ENCODE data around the gene CLEC4D.
"Not testable (repeated sequence)": the region's sequence is repeated elsewhere in the genome, so short reads cannot be mapped to it uniquely, and the experiment has no call there.

Gene CLEC4D

GRCh38 chr12:8527250-8528130 lies 14.2 kb downstream of the CLEC4D start:
- no peak for DNase-seq (ENCODE audit: extremely low read depth in 1 of 2, low read depth in 1 of 2)

GRCh38 chr12:8532045-8532444 lies 18.7 kb downstream of the CLEC4D start:
- no peak for DNase-seq (ENCODE audit: extremely low read depth in 1 of 2, low read depth in 1 of 2)

DNA sequence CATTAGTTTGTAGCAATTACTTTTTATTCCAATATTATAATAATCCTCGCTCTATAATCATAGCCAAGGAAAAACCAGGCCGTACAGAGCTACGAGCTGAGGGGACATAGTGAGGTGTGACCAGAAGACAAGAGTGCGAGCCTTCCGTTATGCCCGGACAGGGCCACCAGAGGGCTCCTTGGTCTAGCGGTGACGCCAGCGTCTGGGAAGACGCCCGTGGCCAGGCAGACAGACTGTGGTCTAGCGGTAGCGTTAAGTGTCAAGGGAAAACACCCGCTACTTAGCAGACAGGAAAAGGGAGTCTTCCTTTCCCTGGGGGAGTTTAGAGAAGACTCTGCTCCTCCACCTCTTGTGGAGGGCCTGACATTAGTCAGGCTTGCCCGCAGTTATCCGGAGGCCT lies 24.5 kb downstream of the CLEC4D start:
- DNase-seq (ENCODE audit: extremely low read depth in 1 of 2, low read depth in 1 of 2), result not testable (repeated sequence)

DNA sequence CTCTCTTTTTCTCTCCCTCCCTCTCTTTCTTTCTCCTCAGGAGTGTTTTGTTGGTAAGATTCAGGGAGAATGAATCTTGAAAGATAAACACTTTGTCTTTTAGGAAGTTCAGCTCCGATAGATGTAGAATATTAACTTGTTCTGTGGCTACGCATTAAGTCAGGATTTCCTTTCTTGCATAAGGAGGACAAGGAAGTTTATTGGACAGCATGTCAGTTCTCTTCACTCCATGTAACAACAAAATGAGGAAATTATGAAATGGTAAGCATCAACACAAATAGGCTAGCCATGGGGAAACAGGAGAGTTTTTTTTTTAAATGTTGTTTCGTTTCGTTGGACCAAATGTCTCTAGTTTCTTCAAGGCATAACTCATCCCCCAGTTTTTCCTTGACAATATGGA lies 27.5 kb downstream of the CLEC4D start, which contains the start of gene CLEC4E:
CLEC4E (minus strand) TSS at position 75 of the 400 bp plus-strand sequence. CDS start 108 bp downstream, outside the sequence.
- not testable (repeated sequence) for DNase-seq (ENCODE audit: extremely low read depth in 1 of 2, low read depth in 1 of 2)

DNA sequence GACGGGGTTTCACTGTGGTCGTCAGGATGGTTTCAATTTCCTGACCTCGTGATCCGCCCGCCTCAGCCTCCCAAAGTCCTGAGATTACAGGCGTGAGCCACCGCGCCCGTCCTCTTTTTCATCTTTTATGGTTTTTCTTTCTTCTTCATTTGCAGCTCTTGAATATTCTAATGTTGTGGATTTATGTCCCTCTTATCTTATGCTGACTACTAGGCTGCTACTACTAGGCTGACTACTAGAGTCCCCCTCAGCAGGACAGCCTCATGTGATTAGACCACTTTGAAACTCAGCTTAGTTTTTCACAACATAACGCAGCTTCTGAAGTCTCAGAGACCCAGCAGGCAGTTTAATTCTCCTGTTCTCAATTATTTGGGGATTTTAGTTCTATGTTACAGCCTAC lies 28.3 kb downstream of the CLEC4D start:
- no peak for DNase-seq (ENCODE audit: extremely low read depth in 1 of 2, low read depth in 1 of 2)

DNA sequence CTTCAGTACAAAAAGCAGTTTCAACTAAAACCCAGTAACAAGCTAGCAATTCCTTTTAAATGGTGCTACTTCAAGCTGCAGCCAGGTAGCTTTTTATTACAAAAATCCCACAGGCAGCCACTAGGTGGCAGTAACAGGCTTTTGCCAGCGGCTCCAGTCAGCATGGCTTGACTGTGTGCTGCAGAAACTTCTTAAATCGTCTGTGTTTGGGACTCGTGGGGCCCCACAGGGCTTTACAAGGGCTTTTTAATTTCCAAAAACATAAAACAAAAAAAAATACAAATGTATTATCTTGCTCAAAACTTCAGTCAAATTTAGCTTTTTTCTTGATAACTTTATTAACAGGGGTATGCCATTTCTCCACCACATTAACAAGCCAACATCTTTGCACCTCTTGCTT lies 31.0 kb downstream of the CLEC4D start:
- DNase-seq (ENCODE audit: extremely low read depth in 1 of 2, low read depth in 1 of 2), result peak; percentile 32 to 58

DNA sequence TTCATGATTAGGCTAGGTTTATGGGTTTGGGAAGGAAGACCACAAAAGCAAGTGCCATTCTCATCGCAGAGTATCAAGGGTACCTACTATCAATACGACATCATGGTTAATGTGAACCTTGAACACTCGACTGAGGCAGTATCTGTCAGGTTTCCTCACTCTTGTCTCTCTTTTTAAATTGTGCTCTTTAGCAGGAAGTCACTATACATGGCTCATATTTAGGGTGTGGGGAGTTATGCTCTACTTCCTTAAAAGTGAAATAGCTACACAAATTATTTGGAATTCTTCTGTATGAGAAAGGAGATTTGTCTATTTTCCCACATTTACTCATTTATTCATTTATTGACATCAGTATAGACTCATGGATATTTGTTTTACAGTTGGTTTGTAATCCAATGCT lies 33.3 kb downstream of the CLEC4D start:
- DNase-seq (ENCODE audit: extremely low read depth in 1 of 2, low read depth in 1 of 2), result no peak

GRCh38 chr12:8547645-8548044 lies 34.3 kb downstream of the CLEC4D start:
- no peak for DNase-seq (ENCODE audit: extremely low read depth in 1 of 2, low read depth in 1 of 2)

GRCh38 chr12:8548192-8548591 lies 34.9 kb downstream of the CLEC4D start:
- DNase-seq (ENCODE audit: extremely low read depth in 1 of 2, low read depth in 1 of 2), result no peak

DNA sequence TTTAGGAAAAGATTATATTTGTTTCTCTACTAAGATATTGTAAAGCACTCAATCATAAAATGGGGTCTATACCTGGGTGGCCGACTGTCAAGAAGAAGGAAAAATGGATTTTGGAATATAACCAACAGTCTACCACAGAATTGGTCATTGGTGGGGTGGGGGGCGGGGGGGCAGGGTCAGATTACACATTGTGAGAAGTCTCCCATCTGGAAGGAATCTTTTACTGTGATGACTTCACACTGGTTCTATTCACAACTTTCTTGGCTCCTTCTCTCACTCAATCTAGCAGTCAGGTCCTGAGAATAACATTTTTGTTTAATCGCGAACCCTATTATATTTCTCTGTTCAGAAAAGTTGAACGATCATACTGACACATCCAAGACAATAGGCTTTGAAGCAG lies 36.1 kb downstream of the CLEC4D start:
- DNase-seq (ENCODE audit: extremely low read depth in 1 of 2, low read depth in 1 of 2), result no peak

DNA sequence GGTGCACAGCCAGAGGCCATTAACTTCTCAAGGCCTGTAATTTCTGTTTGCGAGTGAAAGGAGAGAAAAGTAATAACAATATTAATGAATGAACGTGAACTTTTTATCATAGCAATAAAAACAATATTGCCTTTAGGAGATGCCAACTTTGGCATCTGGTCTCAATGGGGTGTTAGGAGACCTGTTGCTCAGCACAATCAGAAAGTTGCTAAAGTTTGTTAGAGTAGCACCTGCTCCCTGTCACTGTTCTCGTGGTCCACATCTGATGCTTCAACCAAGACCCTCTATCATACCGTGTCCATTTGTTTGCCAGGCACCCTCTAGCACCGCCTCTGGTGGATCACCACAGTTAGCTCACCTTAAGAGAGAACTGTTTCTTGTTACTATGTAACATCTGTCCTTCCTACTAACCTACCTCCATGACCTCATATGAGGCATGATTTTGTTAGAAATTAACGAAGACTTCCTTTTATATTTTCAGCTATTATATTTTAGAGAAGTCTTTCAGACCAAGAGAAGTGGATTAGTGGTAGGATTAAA lies 39.9 kb downstream of the CLEC4D start:
- no peak for DNase-seq (ENCODE audit: extremely low read depth in 1 of 2, low read depth in 1 of 2)

DNA sequence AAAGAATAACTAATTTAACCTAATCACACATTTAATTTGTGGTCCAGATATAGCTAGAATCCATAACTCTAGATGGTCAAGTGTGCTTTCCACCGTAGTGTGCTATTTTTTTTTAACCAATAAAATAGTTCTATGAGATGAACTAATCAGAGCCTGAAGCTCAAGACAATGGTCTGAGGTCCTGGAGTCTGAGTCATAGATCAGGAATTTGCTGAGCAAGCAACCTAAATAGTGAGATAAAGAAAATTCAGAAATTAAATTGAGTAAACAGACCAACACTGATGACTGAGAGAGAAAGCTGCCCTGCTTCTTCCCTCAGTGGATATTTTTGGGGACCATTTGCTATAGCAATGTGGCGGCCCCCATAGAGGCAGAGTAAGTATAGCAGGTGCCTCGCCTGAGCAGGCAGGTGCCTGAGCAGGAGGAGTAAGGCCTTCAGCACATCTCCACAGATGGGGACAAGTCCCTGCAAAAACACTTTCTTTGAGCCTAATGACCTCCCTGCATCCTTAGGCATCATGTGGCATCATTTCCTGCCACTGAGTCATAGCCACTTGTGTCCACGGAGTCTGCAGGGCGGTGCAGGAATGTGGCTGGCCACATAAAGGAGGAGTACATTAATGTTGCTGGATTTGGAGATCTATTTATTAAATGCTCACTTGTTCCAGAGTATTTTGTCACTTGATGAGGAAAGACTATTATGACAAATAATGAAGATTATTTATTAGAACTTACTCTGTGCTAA lies 41.3 kb downstream of the CLEC4D start:
- DNase-seq (ENCODE audit: extremely low read depth in 1 of 2, low read depth in 1 of 2), result no peak

DNA sequence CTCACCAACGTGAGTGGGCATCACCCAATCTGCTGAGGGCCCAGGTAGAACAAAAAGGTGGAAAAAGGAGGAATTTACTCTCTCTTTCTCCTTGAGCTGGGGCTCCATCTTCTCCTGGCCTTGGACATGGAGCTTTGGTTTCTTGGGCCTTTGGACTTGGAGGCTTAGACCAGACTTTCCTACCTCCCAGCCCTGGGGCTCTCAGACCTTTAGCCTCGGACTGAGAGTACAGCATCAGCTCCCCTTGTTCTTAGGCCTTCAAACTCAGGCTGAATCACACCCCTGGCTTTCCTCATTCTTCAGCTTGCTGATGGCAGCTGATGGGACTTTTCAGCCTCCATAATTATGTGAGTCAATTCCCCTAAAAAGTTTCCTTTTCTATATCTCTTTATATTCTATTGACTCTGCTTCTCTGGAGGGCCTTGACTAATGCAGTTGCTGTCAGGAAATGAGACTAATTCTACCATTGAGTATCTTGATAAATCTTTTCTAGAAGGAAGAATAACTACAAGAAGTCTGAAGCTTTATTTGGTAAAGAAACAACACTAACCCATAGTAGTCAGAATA lies 43.3 kb downstream of the CLEC4D start:
- no peak for DNase-seq (ENCODE audit: extremely low read depth in 1 of 2, low read depth in 1 of 2)

DNA sequence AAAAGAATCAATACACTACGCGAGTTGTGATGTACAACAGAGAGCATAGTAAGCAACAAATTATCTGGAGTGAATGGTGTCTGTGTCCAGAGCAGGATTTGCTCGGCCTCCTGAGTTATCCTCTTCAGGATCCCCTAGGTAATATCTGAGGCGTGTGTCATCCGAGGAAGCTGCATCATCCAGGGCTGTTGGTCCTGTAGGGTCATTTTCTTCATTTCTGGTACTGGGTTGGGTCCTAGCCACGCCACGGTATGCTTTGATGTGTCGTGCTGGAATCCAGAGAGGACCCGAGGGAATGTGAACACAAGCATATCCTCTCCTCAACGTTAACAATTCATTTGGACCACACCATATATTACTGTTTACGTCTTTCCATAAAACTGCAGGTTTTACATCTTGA lies 46.4 kb downstream of the CLEC4D start:
- DNase-seq (ENCODE audit: extremely low read depth in 1 of 2, low read depth in 1 of 2), result no peak

- no peak for DNase-seq (ENCODE audit: extremely low read depth in 1 of 2, low read depth in 1 of 2)
Measured at GRCh38 chr12:8561011-8561410, 47.7 kb downstream of the CLEC4D start.

DNA sequence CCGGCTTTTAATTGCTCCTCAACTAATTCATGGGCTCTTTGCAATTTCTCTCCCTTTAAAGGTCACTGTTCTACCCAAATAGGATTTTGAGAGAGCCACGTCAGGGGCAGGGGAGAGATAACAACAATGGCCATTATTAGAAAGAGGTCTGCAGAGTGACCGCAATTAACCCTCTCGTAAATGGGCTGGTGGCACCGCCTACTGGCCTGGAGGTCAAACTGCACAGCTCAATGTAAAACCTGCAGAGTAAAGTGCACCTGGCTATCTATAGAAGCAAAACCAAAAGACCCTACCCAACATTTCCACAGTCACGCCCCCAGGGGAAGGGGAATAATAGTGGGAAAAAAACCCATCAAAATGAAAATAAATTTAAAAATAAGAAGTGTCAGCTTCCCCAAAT lies 49.0 kb downstream of the CLEC4D start:
- DNase-seq (ENCODE audit: extremely low read depth in 1 of 2, low read depth in 1 of 2), result no peak

- no peak for DNase-seq (ENCODE audit: extremely low read depth in 1 of 2, low read depth in 1 of 2)
Measured at GRCh38 chr12:8563356-8563755, 50.1 kb downstream of the CLEC4D start.

DNA sequence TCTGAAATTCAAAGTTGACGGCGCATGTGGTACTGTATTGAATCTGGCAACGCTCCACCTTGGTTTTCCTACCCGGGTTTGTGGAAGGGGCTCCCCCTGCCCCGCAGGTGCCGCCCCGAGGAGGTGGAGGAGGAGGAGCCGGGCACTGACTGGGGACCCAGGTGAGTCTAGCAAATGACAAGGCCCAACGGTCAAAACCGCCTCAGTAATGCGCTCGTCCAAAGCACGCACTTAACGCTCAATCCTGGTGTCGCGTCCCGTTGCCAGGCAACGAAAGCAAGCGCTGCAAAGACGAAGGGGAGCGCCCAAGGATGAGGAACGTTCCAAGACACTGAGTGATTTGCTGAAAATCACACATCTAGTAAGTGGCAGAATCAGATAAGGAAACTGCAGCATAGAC lies 51.4 kb downstream of the CLEC4D start:
- DNase-seq (ENCODE audit: extremely low read depth in 1 of 2, low read depth in 1 of 2), result no peak

- not testable (repeated sequence) for DNase-seq (ENCODE audit: extremely low read depth in 1 of 2, low read depth in 1 of 2)
Measured at GRCh38 chr12:8566052-8566451, 52.7 kb downstream of the CLEC4D start.

DNA sequence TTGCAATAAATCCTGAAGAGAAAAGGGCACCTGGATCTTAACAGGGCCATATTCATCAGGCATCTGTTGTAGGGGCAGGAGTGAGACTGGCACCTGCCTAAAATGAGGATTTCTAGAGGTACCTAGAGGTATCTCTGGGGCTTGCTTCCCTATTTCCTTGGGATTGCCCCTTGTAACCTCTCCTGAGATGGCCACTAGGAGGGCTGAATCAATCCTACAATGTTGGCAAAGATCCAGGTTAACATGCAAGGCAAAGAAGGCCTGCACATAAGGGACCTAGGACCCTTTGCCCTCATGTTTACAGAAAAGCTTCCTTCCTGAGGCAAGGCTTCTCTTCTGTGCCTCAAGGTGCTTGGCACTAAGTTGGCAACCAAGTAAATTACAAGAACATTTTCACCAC lies 53.2 kb downstream of the CLEC4D start:
- no peak for DNase-seq (ENCODE audit: extremely low read depth in 1 of 2, low read depth in 1 of 2)
